Measurements from ENCODE around the gene HAPSTR1. TPM values are rescaled to one million over a fixed set of nuclear protein-coding genes. Genes with fewer than 3 reads are reported as not detected.

The HAPSTR1 gene
- total RNA-seq, 4 donors from 2014 or later, result 16.1 to 113 (median 45.9) TPM

- intact Hi-C loops (cut with DNase I; ENCODE audit: low total_unique reads), result no loop called here
- Histone ChIP-seq H3K27me3 (no peaks in the 10 kb centered on the region), H3K9me3 (no peaks in the 10 kb centered on the region), H3K36me3 (no peaks in the 10 kb centered on the region), H3K27ac (no peak overlapping the region), H3K4me3 (no peak overlapping the region), H3K4me1 (no peaks in the 10 kb centered on the region)
- TF ChIP-seq CTCF (IDR thresholded peaks at IDR 0.05) (no peak), POLR2A (IDR thresholded peaks at IDR 0.05) (no peak)
- no peak for DNase-seq
Observed at GRCh38 chr16:9128346-9129342, 37.2 kb downstream of the HAPSTR1 start.

GRCh38 chr16:9134306-9134705 is 42.9 kb downstream of the HAPSTR1 start:
- Histone ChIP-seq H3K36me3 (no peaks in the 10 kb centered on the region), H3K4me3 (no peak overlapping the region), H3K4me1 (no peaks in the 10 kb centered on the region), H3K27ac (no peak overlapping the region), H3K9me3 (no peaks in the 10 kb centered on the region), H3K27me3 (no peaks in the 10 kb centered on the region)
- intact Hi-C loops (cut with DNase I; ENCODE audit: low total_unique reads), result no loop called here
- DNase-seq, result no peak
- no peak for TF ChIP-seq CTCF (IDR thresholded peaks at IDR 0.05)
- no peak for TF ChIP-seq POLR2A (IDR thresholded peaks at IDR 0.05)

GRCh38 chr16:9134739-9135138 is 43.3 kb downstream of the HAPSTR1 start:
- H3K27me3 ChIP-seq, result no peaks in the 10 kb centered on the region
- no peak overlapping the region for H3K27ac ChIP-seq
- H3K4me3 ChIP-seq, result no peak overlapping the region
- H3K4me1 ChIP-seq, result no peaks in the 10 kb centered on the region
- no peak for DNase-seq
- intact Hi-C loops (cut with DNase I; ENCODE audit: low total_unique reads), result no loop called here
- TF ChIP-seq POLR2A (IDR thresholded peaks at IDR 0.05) (no peak), CTCF (IDR thresholded peaks at IDR 0.05) (peak in 2 of 4 experiments; percentile 23 to 33)
- H3K9me3 ChIP-seq, result no peaks in the 10 kb centered on the region
- H3K36me3 ChIP-seq, result no peaks in the 10 kb centered on the region

- TF ChIP-seq POLR2A (IDR thresholded peaks at IDR 0.05) (no peak), CTCF (IDR thresholded peaks at IDR 0.05) (no peak)
- Histone ChIP-seq H3K36me3 (no peaks in the 10 kb centered on the region), H3K9me3 (no peaks in the 10 kb centered on the region), H3K27me3 (no peaks in the 10 kb centered on the region), H3K4me3 (no peak overlapping the region), H3K27ac (no peak overlapping the region), H3K4me1 (no peaks in the 10 kb centered on the region)
- intact Hi-C loops (cut with DNase I; ENCODE audit: low total_unique reads), result no loop called here
- no peak for DNase-seq
Observed at GRCh38 chr16:9135797-9136196, 44.4 kb downstream of the HAPSTR1 start.

- intact Hi-C loops (cut with DNase I; ENCODE audit: low total_unique reads), result no loop called here
- Histone ChIP-seq H3K4me1 (no peaks in the 10 kb centered on the region), H3K36me3 (no peaks in the 10 kb centered on the region), H3K27ac (no peak overlapping the region), H3K27me3 (no peaks in the 10 kb centered on the region), H3K9me3 (no peaks in the 10 kb centered on the region), H3K4me3 (no peak overlapping the region)
- TF ChIP-seq CTCF (IDR thresholded peaks at IDR 0.05), result no peak
- TF ChIP-seq POLR2A (IDR thresholded peaks at IDR 0.05), result no peak
- DNase-seq, result no peak
Observed at GRCh38 chr16:9136596-9136995, 45.2 kb downstream of the HAPSTR1 start.
